HS-5 (cell line): ENCODE measurements around the gene CABLES1.
"Not testable (repeated sequence)": the region's sequence is repeated elsewhere in the genome, so short reads cannot be mapped to it uniquely, and the experiment has no call there.

Source experiments
- DNase-seq: peaks from one replicate; pipeline ENCODE4 v3.0.0-alpha.2; 2012; ENCODE audit warnings: low read depth

Gene CABLES1

GRCh38 chr18:23134780-23135549, at the start of gene CABLES1:
Gene CABLES1, plus strand, starts transcription at chr18:23135485. Its CDS starts 278 bp downstream, at chr18:23135763.
- no peak for DNase-seq

GRCh38 chr18:23087352-23087751, 47.9 kb upstream of the CABLES1 start:
- no peak for DNase-seq

GRCh38 chr18:23088310-23088709, 47.0 kb upstream of the CABLES1 start:
- no peak for DNase-seq

- not testable (repeated sequence) for DNase-seq
Observed at GRCh38 chr18:23091017-23091993, 44.0 kb upstream of the CABLES1 start.

- DNase-seq, result no peak
Observed at GRCh38 chr18:23092121-23092520, 43.2 kb upstream of the CABLES1 start.

GRCh38 chr18:23093130-23093529, 42.2 kb upstream of the CABLES1 start:
- not testable (repeated sequence) for DNase-seq

GRCh38 chr18:23093772-23094171, 41.5 kb upstream of the CABLES1 start:
- no peak for DNase-seq

GRCh38 chr18:23094411-23095190, 40.7 kb upstream of the CABLES1 start:
- DNase-seq, result no peak

- DNase-seq, result no peak
Observed at GRCh38 chr18:23095463-23095862, 39.8 kb upstream of the CABLES1 start.

- not testable (repeated sequence) for DNase-seq
Observed at GRCh38 chr18:23097016-23097415, 38.3 kb upstream of the CABLES1 start.

GRCh38 chr18:23099621-23100020, 35.7 kb upstream of the CABLES1 start:
- DNase-seq, result no peak

- DNase-seq, result no peak
Observed at GRCh38 chr18:23101861-23102432, 33.3 kb upstream of the CABLES1 start.

GRCh38 chr18:23102493-23103261, 32.6 kb upstream of the CABLES1 start:
- no peak for DNase-seq

- DNase-seq, result no peak
Observed at GRCh38 chr18:23103449-23103848, 31.8 kb upstream of the CABLES1 start.

GRCh38 chr18:23105030-23105429, 30.3 kb upstream of the CABLES1 start:
- no peak for DNase-seq

- no peak for DNase-seq
Observed at GRCh38 chr18:23105581-23106219, 29.6 kb upstream of the CABLES1 start.

GRCh38 chr18:23106575-23106974, 28.7 kb upstream of the CABLES1 start:
- DNase-seq, result peak; percentile 94

- DNase-seq, result no peak
Observed at GRCh38 chr18:23107718-23108117, 27.6 kb upstream of the CABLES1 start.

GRCh38 chr18:23108496-23108895, 26.8 kb upstream of the CABLES1 start:
- DNase-seq, result no peak

- not testable (repeated sequence) for DNase-seq
Observed at GRCh38 chr18:23109163-23109562, 26.1 kb upstream of the CABLES1 start.
